ENCODE results near the gene OGT. TPM values are rescaled to one million over a fixed set of nuclear protein-coding genes. Genes with fewer than 3 reads are reported as not detected.

OGT gene
- total RNA-seq, 1 experiment from 2014 or later: 116 TPM

DNA sequence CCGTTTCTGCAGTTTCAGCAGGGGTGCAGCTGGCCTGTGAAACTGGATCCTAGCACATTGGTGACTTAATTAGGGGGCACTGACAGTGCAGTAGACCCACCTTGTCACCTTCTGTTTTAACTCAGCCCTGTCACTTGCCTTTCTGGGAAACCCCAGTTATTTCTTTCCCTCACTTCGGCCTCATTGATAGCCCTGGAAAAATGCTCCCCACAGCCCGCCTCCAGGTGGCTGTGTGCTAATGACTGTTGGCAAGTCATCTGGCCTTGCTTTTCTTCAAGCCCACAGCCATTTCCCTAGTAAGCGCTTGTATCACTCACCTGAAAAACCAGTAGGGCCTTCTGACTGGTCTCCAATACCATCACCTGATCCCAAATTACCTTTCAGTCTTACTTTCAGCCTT, 82.2 kb downstream of the OGT start:
- 0 out of 4 replicates have a peak, but pooled peaks cover 0 to 5% of the 10 kb centered on the region in 2 experiments for H3K4me1 Mint-ChIP-seq
- Histone ChIP-seq H3K79me1 (ENCODE audit: insufficient read depth, low read depth, low read length, poor library complexity, severe bottlenecking) (no peaks in the 10 kb centered on the region), H2BK5ac (ENCODE audit: insufficient read length, low read length) (no peak overlapping the region), H2BK120ac (ENCODE audit: low read depth, low read length, poor library complexity, severe bottlenecking) (no peak overlapping the region), H3T11ph (ENCODE audit: low read length) (no peak overlapping the region), H3K14ac (ENCODE audit: insufficient read depth, low read length) (no peak overlapping the region), H3K4me1 (ENCODE audit: insufficient read depth, low read length) (no peaks in the 10 kb centered on the region), H3K79me2 (ENCODE audit: insufficient read depth, low read length) (no peaks in the 10 kb centered on the region), H3K9ac (ENCODE audit: extremely low read depth, insufficient read length, low read length) (no peak overlapping the region), H2BK15ac (ENCODE audit: low read depth, low read length) (no peak overlapping the region), H3K56ac (ENCODE audit: insufficient read length, low read depth, low read length) (no peak overlapping the region), H3K18ac (ENCODE audit: insufficient read length, low read depth, low read length) (no peak overlapping the region), H2BK12ac (ENCODE audit: insufficient read length, low read depth, low read length) (no peak overlapping the region), H2BK20ac (ENCODE audit: low read depth, low read length, poor library complexity, severe bottlenecking) (no peak overlapping the region), H3K27me3 (ENCODE audit: insufficient read depth, low read length) (no peaks in the 10 kb centered on the region), H4K8ac (replicated peaks; ENCODE audit: insufficient read length, low read depth, low read length) (no peak overlapping the region), H4K5ac (ENCODE audit: insufficient read length, low read depth, low read length) (no peak overlapping the region), H3K27ac (ENCODE audit: insufficient read length, low read depth, low read length) (no peak overlapping the region), H3K23me2 (ENCODE audit: insufficient read length, low read depth, low read length, poor library complexity, severe bottlenecking) (no peaks in the 10 kb centered on the region), H2AK5ac (ENCODE audit: insufficient read length, low read length) (no peak overlapping the region), H4K20me1 (ENCODE audit: control insufficient read depth, insufficient read depth, insufficient read length) (no peaks in the 10 kb centered on the region), H3K4ac (ENCODE audit: low read depth, low read length) (no peak overlapping the region), H3K4me2 (ENCODE audit: insufficient read depth, insufficient read length, low read length) (no peak overlapping the region), H4K91ac (ENCODE audit: insufficient read length, low read depth, low read length) (no peak overlapping the region), H3K23ac (ENCODE audit: insufficient read length, low read depth, low read length) (no peak overlapping the region), H2AFZ (ENCODE audit: low read length) (no peak overlapping the region), H3K9me3 (ENCODE audit: control insufficient read depth, low read depth, low read length) (peaks cover 48% of the 10 kb centered on the region)
- peaks cover 12 to 37% (median 12%) of the 10 kb centered on the region in 3 experiments for H3K36me3 Mint-ChIP-seq (ENCODE audit: insufficient read depth in 1 of 3, low read depth in 3 of 3)
- no peak overlapping the region for H3K27ac Mint-ChIP-seq
- no peaks in the 10 kb centered on the region for H3K27me3 Mint-ChIP-seq (ENCODE audit: low read depth)
- TF ChIP-seq, protein P1, sequence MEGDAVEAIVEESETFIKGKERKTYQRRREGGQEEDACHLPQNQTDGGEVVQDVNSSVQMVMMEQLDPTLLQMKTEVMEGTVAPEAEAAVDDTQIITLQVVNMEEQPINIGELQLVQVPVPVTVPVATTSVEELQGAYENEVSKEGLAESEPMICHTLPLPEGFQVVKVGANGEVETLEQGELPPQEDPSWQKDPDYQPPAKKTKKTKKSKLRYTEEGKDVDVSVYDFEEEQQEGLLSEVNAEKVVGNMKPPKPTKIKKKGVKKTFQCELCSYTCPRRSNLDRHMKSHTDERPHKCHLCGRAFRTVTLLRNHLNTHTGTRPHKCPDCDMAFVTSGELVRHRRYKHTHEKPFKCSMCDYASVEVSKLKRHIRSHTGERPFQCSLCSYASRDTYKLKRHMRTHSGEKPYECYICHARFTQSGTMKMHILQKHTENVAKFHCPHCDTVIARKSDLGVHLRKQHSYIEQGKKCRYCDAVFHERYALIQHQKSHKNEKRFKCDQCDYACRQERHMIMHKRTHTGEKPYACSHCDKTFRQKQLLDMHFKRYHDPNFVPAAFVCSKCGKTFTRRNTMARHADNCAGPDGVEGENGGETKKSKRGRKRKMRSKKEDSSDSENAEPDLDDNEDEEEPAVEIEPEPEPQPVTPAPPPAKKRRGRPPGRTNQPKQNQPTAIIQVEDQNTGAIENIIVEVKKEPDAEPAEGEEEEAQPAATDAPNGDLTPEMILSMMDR (conservative IDR thresholded peaks at IDR 0.05): no peak
- no peak overlapping the region for H3K4me3 Mint-ChIP-seq
- DNase-seq: no peak
- H3K9me3 Mint-ChIP-seq: peaks cover 67 to 83% of the 10 kb centered on the region in 2 experiments
- no CpG with 5 or more reads among the region's 4 CpGs for WGBS (ENCODE audit: extremely low coverage, insufficient read length, low lambda C conversion rate)
